A549 (cell line): ENCODE data around the gene REEP3. TPM values are rescaled to one million over a fixed set of nuclear protein-coding genes. Genes with fewer than 3 reads are reported as not detected.
A peak's percentile ranks its signal among the peaks of the same experiment; 100 is the strongest.
"Not testable (repeated sequence)": the region's sequence is repeated elsewhere in the genome, so short reads cannot be mapped to it uniquely, and the experiment has no call there.

Source experiments
- ATAC-seq, 2 experiments: fragments of 200-7000 bp in 1 of 2; fragments of >200 bp in 1 of 2; cut with Nextera tagmentation in 1 of 2; cut with Tn5 transposase in 1 of 2; 3 replicates each; pipeline versions ENCODE4 v1.8.0 to v1.9.1; 2018 to 2020; ENCODE audit warnings: mild to moderate bottlenecking in 1 of 2, moderate library complexity in 1 of 2
- CTCF ChIA-PET: fragments of 300-600 bp; sonication (Branson Sonifier 250); formaldehyde crosslinking; extraction: SDS; loops from one replicate; lab custom pipeline; 2021; ENCODE audit warnings: antibody characterized with exemption, inconsistent platforms; lab: Yijun Ruan, JAX
- POLR2A ChIA-PET: fragments of 350-600 bp; formaldehyde crosslinking; extraction: SDS; loops from one replicate; lab custom pipeline; 2021; ENCODE audit warnings: antibody characterized with exemption, inconsistent platforms; lab: Yijun Ruan, JAX
- DNase-seq, 2 experiments: peaks; one replicate each; pipeline versions ENCODE4 v3.0.0 to v3.0.0-alpha.2; 2011 to 2016; ENCODE audit warnings: low read depth in 1 of 2, low spot score in 1 of 2
- FAIRE-seq: peaks from 2 replicates; lab custom pipeline; 2011; peaks lifted over from hg19 to GRCh38; lab: Jason Lieb, UNC
- H3K27ac ChIP-seq, 2 experiments: fragments of >200 bp; sonication (Bioruptor Twin); formaldehyde crosslinking; 3 replicates each; pipeline ENCODE4 v1.5.1; 2016 to 2017
- H3K4me1 ChIP-seq: fragments of >200 bp; sonication (Bioruptor Twin); formaldehyde crosslinking; 3 replicates; pipeline ENCODE4 v1.6.1; 2016
- H3K4me2 ChIP-seq: fragments of >200 bp; sonication (Bioruptor Twin); formaldehyde crosslinking; 3 replicates; pipeline ENCODE4 v1.6.1; 2016
- H3K4me3 ChIP-seq: fragments of >200 bp; sonication (Bioruptor Twin); formaldehyde crosslinking; 3 replicates; pipeline ENCODE4 v1.5.1; 2016
- H3K9me3 ChIP-seq: fragments of >200 bp; sonication (Bioruptor Twin); formaldehyde crosslinking; 3 replicates; pipeline ENCODE4 v1.6.1; 2016
- BHLHE40 ChIP-seq: IDR thresholded peaks from 2 replicates; pipeline ENCODE4 v1.6.1; 2012; ENCODE audit warnings: low read depth, low read length, inconsistent platforms
- CEBPB ChIP-seq, 2 experiments: fragments of >200 bp in 1 of 2; sonication (Bioruptor Twin) in 1 of 2; formaldehyde crosslinking in 1 of 2; IDR thresholded peaks; 2 replicates each; pipeline ENCODE4 v1.6.1; 2012 to 2016
- CHD2 ChIP-seq: fragments of 150-350 bp; IDR thresholded peaks from 2 replicates; pipeline ENCODE4 v1.6.1; 2014; ENCODE audit warnings: low read length; ENCODE audit not compliant: partially characterized antibody
- CHD4 ChIP-seq: fragments of 200-600 bp; sonication (generic); IDR thresholded peaks from 2 replicates; pipeline ENCODE4 v1.6.1; 2016; ENCODE audit warnings: antibody characterized with exemption, mild to moderate bottlenecking, borderline replicate concordance
- GATA3 ChIP-seq: IDR thresholded peaks from 2 replicates; pipeline ENCODE4 v1.6.1; 2012; ENCODE audit warnings: borderline replicate concordance
- HOXB13 ChIP-seq: fragments of 250-450 bp; sonication (Bioruptor Pico); IDR thresholded peaks from 2 replicates; pipeline ENCODE4 v1.5.0; 2020; ENCODE audit warnings: low read depth, mild to moderate bottlenecking, moderate library complexity
- HOXB5 ChIP-seq: fragments of 250-450 bp; sonication (Bioruptor Pico); IDR thresholded peaks from 2 replicates; pipeline ENCODE4 v1.5.0; 2020; ENCODE audit warnings: mild to moderate bottlenecking, moderate library complexity
- JUNB ChIP-seq: fragments of >200 bp; sonication (Bioruptor Twin); formaldehyde crosslinking; IDR thresholded peaks from 2 replicates; pipeline ENCODE4 v1.6.1; 2016
- MAFK ChIP-seq: fragments of 450-650 bp; IDR thresholded peaks from 2 replicates; pipeline ENCODE4 v1.6.1; 2014; ENCODE audit not compliant: partially characterized antibody
- MAZ ChIP-seq: fragments of 150-350 bp; IDR thresholded peaks from 2 replicates; pipeline ENCODE4 v1.6.1; 2014; ENCODE audit warnings: antibody characterized with exemption, low read depth, low read length, borderline replicate concordance
- MYC ChIP-seq: IDR thresholded peaks from 2 replicates; pipeline ENCODE4 v1.6.1; 2012; ENCODE audit warnings: mild to moderate bottlenecking, inconsistent platforms, low read length, improper control_type of control experiment, borderline replicate concordance
- NFE2L2 ChIP-seq: fragments of 150-350 bp; conservative IDR thresholded peaks from 2 replicates; pipeline ENCODE4 v1.6.1; 2014; ENCODE audit warnings: low read length
- NR3C1 ChIP-seq: fragments of >200 bp; sonication (Bioruptor Twin); formaldehyde crosslinking; IDR thresholded peaks from 3 replicates; pipeline ENCODE4 v1.6.1; 2017
- POLR2A ChIP-seq: IDR thresholded peaks from 2 replicates; pipeline ENCODE4 v1.6.1; 2012; ENCODE audit warnings: mild to moderate bottlenecking, low read length
- RNF2 ChIP-seq: fragments of 200-600 bp; sonication (generic); IDR thresholded peaks from 2 replicates; pipeline ENCODE4 v1.6.1; 2016; ENCODE audit warnings: low read depth, mild to moderate bottlenecking, antibody characterized with exemption, moderate library complexity, borderline replicate concordance
- SMC3 ChIP-seq: fragments of >200 bp; sonication (Bioruptor Twin); formaldehyde crosslinking; IDR thresholded peaks from 3 replicates; pipeline ENCODE4 v1.6.1; 2018; ENCODE audit warnings: inconsistent platforms
- SREBF2 ChIP-seq: fragments of 450-650 bp; IDR thresholded peaks from 2 replicates; pipeline ENCODE4 v1.6.1; 2014; ENCODE audit warnings: mild to moderate bottlenecking, moderate library complexity
- TFCP2L1 ChIP-seq: fragments of 250-450 bp; sonication (Bioruptor Pico); IDR thresholded peaks from 2 replicates; pipeline ENCODE4 v1.5.0; 2021; ENCODE audit warnings: mild to moderate bottlenecking
- ZFP36 ChIP-seq: fragments of 450-650 bp; IDR thresholded peaks from 2 replicates; pipeline ENCODE4 v1.6.1; 2014; ENCODE audit warnings: borderline replicate concordance; ENCODE audit not compliant: partially characterized antibody
- ZNF302 ChIP-seq: fragments of 250-450 bp; sonication (Bioruptor Pico); IDR thresholded peaks from 2 replicates; pipeline ENCODE4 v1.9.0; 2021; ENCODE audit warnings: inconsistent platforms, mild to moderate bottlenecking, moderate library complexity
- WGBS: methylation state at CpG from one replicate; pipeline ENCODE4 v1.1.6; 2017; ENCODE audit errors: missing lambda C conversion rate; 5-methylcytosine and 5-hydroxymethylcytosine counted together
- polyA plus RNA-seq, 4 experiments: library from polyadenylated mRNA; depleted of rRNA in 3 of 4; stranded (reverse); fragments of >200 nt; fragmentation: RNase III in 1 of 4; extraction: RNeasy Plus Mini Kit Qiagen cat#74134 plus additional on column Dnase treatment in 1 of 4; gene quantifications; 2 replicates in 3 of 4; 3 replicates in 1 of 4; pipeline ENCODE4 v1.2.3, GENCODE V29; 2011 to 2017
- TF ChIP-seq, protein P1 (sequence below): IDR thresholded peaks from 2 replicates; pipeline ENCODE4 v1.6.1; 2012
- TF ChIP-seq, protein P2 (sequence below): IDR thresholded peaks from 2 replicates; pipeline ENCODE4 v1.6.1; 2012
- TF ChIP-seq, protein P3 (sequence below): IDR thresholded peaks from 2 replicates; pipeline ENCODE4 v1.6.1; 2012; ENCODE audit warnings: low read depth, borderline replicate concordance
- TF ChIP-seq, protein P4 (sequence below): fragments of 450-650 bp; IDR thresholded peaks from 2 replicates; pipeline ENCODE4 v1.6.1; 2014; ENCODE audit warnings: antibody characterized with exemption

REEP3 gene
- polyA plus RNA-seq, 2 of the 4 experiments (the other 2 are of a cell fraction), result 19.6 to 35.8 TPM

DNA sequence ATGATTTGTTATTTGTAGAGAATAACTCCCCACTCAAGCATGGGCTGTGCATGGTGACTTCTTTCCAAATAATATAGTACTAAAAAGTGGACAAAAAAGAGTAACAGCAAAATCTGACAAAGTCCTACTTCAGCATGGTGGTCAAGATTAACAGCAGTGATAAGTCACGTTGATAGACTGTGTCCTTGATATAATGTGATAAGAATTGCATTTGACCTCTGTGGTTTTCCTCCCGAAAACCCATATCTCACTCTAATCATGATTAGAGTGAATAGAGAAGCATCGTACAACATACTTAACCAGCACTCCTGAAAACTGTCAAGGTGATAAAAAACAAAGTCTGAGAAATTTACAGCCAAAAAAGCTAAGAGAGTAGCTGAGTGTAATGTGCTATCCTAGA, 42.4 kb downstream of the REEP3 start:
- Histone ChIP-seq H3K4me2 (no peak overlapping the region), H3K9me3 (no peaks in the 10 kb centered on the region), H3K27ac (no peak overlapping the region), H3K4me3 (no peak overlapping the region), H3K4me1 (no peaks in the 10 kb centered on the region)
- ChIA-PET POLR2A (no interaction called here), CTCF (interaction anchor here (1.3 kb wide), 1 partner anchor 25 kb away, joined by 3 read pairs; no protein-coding TSS in a partner anchor)
- ATAC-seq (no peak), DNase-seq (no peak), FAIRE-seq (no peak)
- TF ChIP-seq CEBPB (IDR thresholded peaks at IDR 0.05) (no peak), SREBF2 (no peak), TFCP2L1 (CRISPR knock-in tag) (no peak), POLR2A (no peak), CHD2 (no peak), CHD4 (no peak), SMC3 (no peak)
- TF ChIP-seq, protein P1, sequence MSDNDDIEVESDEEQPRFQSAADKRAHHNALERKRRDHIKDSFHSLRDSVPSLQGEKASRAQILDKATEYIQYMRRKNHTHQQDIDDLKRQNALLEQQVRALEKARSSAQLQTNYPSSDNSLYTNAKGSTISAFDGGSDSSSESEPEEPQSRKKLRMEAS, result no peak
- 87% methylated on average over 3 of the region's 3 CpGs for WGBS

DNA sequence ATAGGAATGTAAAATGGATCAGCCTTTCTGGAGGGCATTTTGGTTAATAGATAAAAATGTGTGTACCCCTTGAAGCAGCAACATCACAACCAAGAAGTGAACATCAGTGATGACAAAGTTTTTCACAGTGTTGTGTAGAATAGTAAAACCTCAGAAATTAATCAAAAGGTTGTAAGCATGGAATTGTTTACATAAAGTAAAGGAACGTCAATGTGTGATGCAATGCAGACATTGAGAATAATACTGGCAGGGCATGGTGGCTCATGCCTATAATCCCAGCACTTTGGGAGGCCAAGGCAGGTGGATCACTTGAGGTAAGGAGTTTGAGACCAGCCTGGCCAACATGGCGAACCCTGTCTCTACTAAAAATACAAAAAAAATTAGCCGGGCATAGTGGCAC, 43.5 kb downstream of the REEP3 start:
- FAIRE-seq, H3K4me1 ChIP-seq, H3K27ac ChIP-seq, POLR2A ChIA-PET, ATAC-seq, H3K4me2 ChIP-seq, H3K9me3 ChIP-seq, H3K4me3 ChIP-seq, DNase-seq: not testable (repeated sequence)
- CTCF ChIA-PET, result interaction anchor here (0.6 kb wide), 1 partner anchor 21 kb away, joined by 3 read pairs; no protein-coding TSS in a partner anchor
- WGBS, result 80% methylated on average over 3 of the region's 3 CpGs

DNA sequence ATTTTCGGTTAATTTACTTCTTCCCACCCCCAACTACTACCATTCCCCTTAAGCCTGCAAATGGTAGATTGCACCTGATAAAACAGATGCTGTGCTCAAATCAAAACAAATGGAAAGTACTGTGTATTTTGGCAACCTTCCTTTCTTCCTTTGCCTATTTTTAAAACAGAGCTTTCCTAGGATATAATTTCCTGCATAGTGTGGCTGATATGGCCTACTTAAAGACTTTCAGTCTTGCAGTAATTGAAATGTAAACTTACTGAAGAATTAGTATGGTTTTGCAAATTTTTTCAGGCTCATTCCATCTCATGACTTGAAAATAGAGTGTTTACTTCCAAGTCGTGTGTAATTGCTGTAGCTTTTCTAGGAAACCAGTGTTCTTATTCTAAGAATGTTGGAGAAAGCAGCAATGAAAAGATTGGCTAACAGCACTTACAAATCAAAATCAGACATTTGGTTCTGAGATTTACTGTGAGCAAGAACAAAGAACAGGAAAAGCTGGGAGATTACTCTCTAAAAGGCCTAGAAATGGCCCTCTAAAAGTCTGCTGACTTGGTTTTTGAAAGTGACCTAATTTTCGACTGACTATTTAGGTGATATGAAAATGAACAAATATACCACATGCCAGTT, 52.0 kb downstream of the REEP3 start:
- FAIRE-seq, result peak; percentile 32
- DNase-seq, result no peak
- TF ChIP-seq MYC (no peak), NR3C1 (no peak), CEBPB (IDR thresholded peaks at IDR 0.05) (no peak), BHLHE40 (no peak), MAZ (no peak), HOXB5 (CRISPR knock-in tag) (no peak), JUNB (no peak), GATA3 (no peak), HOXB13 (no peak), MAFK (no peak), ZFP36 (no peak), NFE2L2 (no peak), ZNF302 (no peak), RNF2 (no peak)
- TF ChIP-seq, protein P2, sequence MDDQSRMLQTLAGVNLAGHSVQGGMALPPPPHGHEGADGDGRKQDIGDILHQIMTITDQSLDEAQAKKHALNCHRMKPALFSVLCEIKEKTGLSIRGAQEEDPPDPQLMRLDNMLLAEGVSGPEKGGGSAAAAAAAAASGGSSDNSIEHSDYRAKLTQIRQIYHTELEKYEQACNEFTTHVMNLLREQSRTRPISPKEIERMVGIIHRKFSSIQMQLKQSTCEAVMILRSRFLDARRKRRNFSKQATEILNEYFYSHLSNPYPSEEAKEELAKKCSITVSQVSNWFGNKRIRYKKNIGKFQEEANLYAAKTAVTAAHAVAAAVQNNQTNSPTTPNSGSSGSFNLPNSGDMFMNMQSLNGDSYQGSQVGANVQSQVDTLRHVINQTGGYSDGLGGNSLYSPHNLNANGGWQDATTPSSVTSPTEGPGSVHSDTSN, result no peak
- TF ChIP-seq, protein P3, sequence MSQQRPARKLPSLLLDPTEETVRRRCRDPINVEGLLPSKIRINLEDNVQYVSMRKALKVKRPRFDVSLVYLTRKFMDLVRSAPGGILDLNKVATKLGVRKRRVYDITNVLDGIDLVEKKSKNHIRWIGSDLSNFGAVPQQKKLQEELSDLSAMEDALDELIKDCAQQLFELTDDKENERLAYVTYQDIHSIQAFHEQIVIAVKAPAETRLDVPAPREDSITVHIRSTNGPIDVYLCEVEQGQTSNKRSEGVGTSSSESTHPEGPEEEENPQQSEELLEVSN, result no peak
- TF ChIP-seq, protein P4, sequence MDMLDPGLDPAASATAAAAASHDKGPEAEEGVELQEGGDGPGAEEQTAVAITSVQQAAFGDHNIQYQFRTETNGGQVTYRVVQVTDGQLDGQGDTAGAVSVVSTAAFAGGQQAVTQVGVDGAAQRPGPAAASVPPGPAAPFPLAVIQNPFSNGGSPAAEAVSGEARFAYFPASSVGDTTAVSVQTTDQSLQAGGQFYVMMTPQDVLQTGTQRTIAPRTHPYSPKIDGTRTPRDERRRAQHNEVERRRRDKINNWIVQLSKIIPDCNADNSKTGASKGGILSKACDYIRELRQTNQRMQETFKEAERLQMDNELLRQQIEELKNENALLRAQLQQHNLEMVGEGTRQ, result no peak
- Histone ChIP-seq H3K27ac (no peak overlapping the region), H3K4me1 (0 out of 3 replicates have a peak, but pooled peaks cover 6% of the 10 kb centered on the region), H3K9me3 (no peaks in the 10 kb centered on the region), H3K4me2 (no peak overlapping the region), H3K4me3 (no peak overlapping the region)
- WGBS, result 49% methylated on average over 3 of the region's 3 CpGs
- ChIA-PET POLR2A (interaction anchor here (1.1 kb wide), 2 partner anchors 52 to 304 kb away, joined by 3 to 4 read pairs; no protein-coding TSS in a partner anchor), CTCF (interaction anchor here (0.8 kb wide), 1 partner anchor 56 kb away, joined by 3 read pairs; no protein-coding TSS in a partner anchor)
- no peak for ATAC-seq
